CD14-positive monocyte (primary cell): Measurements from ENCODE around the gene PCK2. TPM values are rescaled to one million over a fixed set of nuclear protein-coding genes. Genes with fewer than 3 reads are reported as not detected.

Source experiments
- DNase-seq, 3 donors: peaks; one replicate each; pipeline ENCODE4 v3.0.0-alpha.2; 2011 to 2022
- H2AFZ ChIP-seq: 2 replicates; pipeline ENCODE4 v1.6.0; 2012; ENCODE audit warnings: mild to moderate bottlenecking, low read depth, low read length, inconsistent platforms; ENCODE audit not compliant: insufficient read depth, poor library complexity, severe bottlenecking
- H3K27ac ChIP-seq, 2 donors: 1 replicate in 1 of 2; 2 replicates in 1 of 2; pipeline ENCODE4 v1.5.1; 2012 to 2013; ENCODE audit warnings: low read length in 2 of 2, control low read depth in 1 of 2, inconsistent platforms in 1 of 2, low read depth in 1 of 2, mild to moderate bottlenecking in 1 of 2
- H3K27me3 ChIP-seq, 2 donors: one replicate each; pipeline versions ENCODE4 v1.6.0 to v1.6.1; 2011 to 2013; ENCODE audit warnings: low read length in 2 of 2; ENCODE audit not compliant: control insufficient read depth in 2 of 2, insufficient read depth in 2 of 2
- H3K36me3 ChIP-seq, 2 donors: replicated peaks in 1 of 2; 1 replicate in 1 of 2; 2 replicates in 1 of 2; pipeline versions ENCODE4 v1.5.1 to v1.6.1; 2012 to 2013; ENCODE audit warnings: low read length in 2 of 2, control low read depth in 1 of 2, inconsistent platforms in 1 of 2, mild to moderate bottlenecking in 1 of 2; ENCODE audit not compliant: insufficient read depth in 2 of 2, control insufficient read depth in 1 of 2
- H3K4me1 ChIP-seq, 2 donors: 1 replicate in 1 of 2; 2 replicates in 1 of 2; pipeline versions ENCODE4 v1.5.1 to v1.6.1; 2012 to 2013; ENCODE audit warnings: low read length in 2 of 2, control low read depth in 1 of 2, inconsistent platforms in 1 of 2, mild to moderate bottlenecking in 1 of 2, moderate library complexity in 1 of 2; ENCODE audit not compliant: insufficient read depth in 2 of 2, control insufficient read depth in 1 of 2
- H3K4me2 ChIP-seq: replicated peaks from 2 replicates; pipeline ENCODE3; 2012; ENCODE audit warnings: low read length, moderate library complexity, mild to moderate bottlenecking; ENCODE audit not compliant: poor library complexity, severe bottlenecking; ENCODE audit errors: extremely low read depth
- H3K4me3 ChIP-seq, 3 experiments: fragments of 200-600 bp in 1 of 3; sonication (generic) in 1 of 3; replicated peaks in 1 of 3; 1 replicate in 2 of 3; 2 replicates in 1 of 3; pipeline ENCODE4 v1.5.1; 2011 to 2013; ENCODE audit warnings: low read length in 3 of 3, mild to moderate bottlenecking in 3 of 3, control low read depth in 2 of 3, low read depth in 2 of 3, inconsistent platforms in 1 of 3, moderate library complexity in 1 of 3
- H3K79me2 ChIP-seq: 2 replicates; pipeline ENCODE4 v1.6.0; 2012; ENCODE audit warnings: mild to moderate bottlenecking, control low read depth, inconsistent platforms, low read length, moderate library complexity; ENCODE audit not compliant: insufficient read depth
- H3K9ac ChIP-seq: 2 replicates; pipeline ENCODE4 v1.6.0; 2017; ENCODE audit warnings: low read length, mild to moderate bottlenecking; ENCODE audit not compliant: insufficient read depth, poor library complexity, severe bottlenecking
- H3K9me3 ChIP-seq, 2 donors: replicated peaks in 1 of 2; 1 replicate in 1 of 2; 2 replicates in 1 of 2; pipeline versions ENCODE4 v1.5.1 to v1.6.1; 2012 to 2013; ENCODE audit warnings: low read length in 2 of 2, control low read depth in 1 of 2; ENCODE audit not compliant: control insufficient read depth in 1 of 2, insufficient read depth in 1 of 2
- H4K20me1 ChIP-seq: 2 replicates; pipeline ENCODE4 v1.6.0; 2012; ENCODE audit warnings: mild to moderate bottlenecking, low read length, control low read depth, moderate library complexity; ENCODE audit not compliant: insufficient read depth
- H3K27ac Mint-ChIP-seq, 7 donors: one replicate each; pipeline ENCODE4 v1.8.0; 2020; ENCODE audit warnings: mild to moderate bottlenecking in 7 of 7, mixed read lengths in 7 of 7, moderate library complexity in 6 of 7, inconsistent platforms in 2 of 7
- H3K27me3 Mint-ChIP-seq, 3 donors: one replicate each; pipeline ENCODE4 v1.8.0; 2021 to 2022; ENCODE audit warnings: low read depth in 3 of 3, mild to moderate bottlenecking in 3 of 3, mixed read lengths in 3 of 3, moderate library complexity in 3 of 3, inconsistent platforms in 1 of 3
- H3K36me3 Mint-ChIP-seq, 2 donors: one replicate each; pipeline ENCODE4 v1.8.0; 2020; ENCODE audit warnings: mixed read lengths in 2 of 2, inconsistent platforms in 1 of 2, mild to moderate bottlenecking in 1 of 2
- H3K4me1 Mint-ChIP-seq: one replicate; pipeline ENCODE4 v1.8.0; 2020; ENCODE audit warnings: mild to moderate bottlenecking, mixed read lengths
- H3K4me3 Mint-ChIP-seq, 2 donors: one replicate each; pipeline ENCODE4 v1.8.0; 2020; ENCODE audit warnings: mild to moderate bottlenecking in 2 of 2, mixed read lengths in 2 of 2, moderate library complexity in 1 of 2
- H3K9me3 Mint-ChIP-seq, 7 donors: one replicate each; pipeline ENCODE4 v1.8.0; 2020 to 2022; ENCODE audit warnings: mixed read lengths in 7 of 7, mild to moderate bottlenecking in 6 of 7, moderate library complexity in 6 of 7, inconsistent platforms in 2 of 7
- CTCF ChIP-seq: fragments of 200-600 bp; IDR thresholded peaks from one replicate; pipeline ENCODE4 v1.8.0; 2022; ENCODE audit warnings: antibody characterized with exemption, mild to moderate bottlenecking
- WGBS: methylation state at CpG from one replicate; pipeline ENCODE4 v1.1.5; 2013; ENCODE audit warnings: missing lambda C conversion rate; ENCODE audit not compliant: insufficient coverage; 5-methylcytosine and 5-hydroxymethylcytosine counted together
- intact Hi-C, 2 donors: fragments of 100-400 bp; cut with micrococcal nuclease; formaldehyde crosslinking; loops; one replicate each; pipeline versions ENCODE4 v1.15.0 to v1.15.1; 2023
- polyA plus RNA-seq, 3 donors: library from polyadenylated mRNA; depleted of rRNA in 1 of 3; unstranded in 2 of 3; stranded (reverse) in 1 of 3; fragments of 300-500 nt in 2 of 3; fragments of >200 nt in 1 of 3; fragmentation: Illumina TruSeq in 2 of 3; gene quantifications; 1 replicate in 2 of 3; 2 replicates in 1 of 3; pipeline ENCODE4 v1.2.3, GENCODE V29; 2012 to 2021

The PCK2 gene
- polyA plus RNA-seq, 3 donors: 29.9 to 34.2 (median 31.3) TPM

GRCh38 chr14:24106672-24107271 lies 12.7 kb downstream of the PCK2 start:
- no peak overlapping the region for H3K27ac Mint-ChIP-seq

GRCh38 chr14:24108336-24108874 lies 14.3 kb downstream of the PCK2 start:
- H3K9me3 Mint-ChIP-seq: peaks cover 0 to 4% (median 1%) of the 10 kb centered on the region in 7 donors
- Histone ChIP-seq H3K9me3 (no peaks in the 10 kb centered on the region), H3K79me2 (no peaks in the 10 kb centered on the region), H3K27me3 (no peaks in the 10 kb centered on the region), H4K20me1 (no peaks in the 10 kb centered on the region), H3K4me3 (no peak overlapping the region), H3K4me1 (peaks cover 7 to 12% of the 10 kb centered on the region in 2 donors), H3K4me2 (no peak overlapping the region), H3K27ac (peak overlapping the region in 1 of 2 donors; percentile 54), H2AFZ (peak overlapping the region; percentile 67), H3K36me3 (peaks cover 8 to 19% of the 10 kb centered on the region in 2 donors), H3K9ac (no peak overlapping the region)
- DNase-seq: no peak
- H3K4me3 Mint-ChIP-seq: peak overlapping the region in 1 of 2 donors; percentile 68
- H3K27ac Mint-ChIP-seq: peak overlapping the region in 6 of 7 donors; percentile 47 to 87 (median 76)
- 100% methylated on average over 1 of the region's 5 CpGs for WGBS
- peaks cover 17 to 19% of the 10 kb centered on the region in 2 donors for H3K36me3 Mint-ChIP-seq
- intact Hi-C loops: loop anchor here (2.0 to 10.0 kb wide), 4 partner anchors 14 to 124 kb away; partner anchors contain the start of genes DHRS4L2 (in 1 of the 2) and PCK2 (in 1 of the 2)
- no peak for TF ChIP-seq CTCF
- peaks cover 0 to 1% (median 0%) of the 10 kb centered on the region in 3 donors for H3K27me3 Mint-ChIP-seq
- H3K4me1 Mint-ChIP-seq: peaks cover 12% of the 10 kb centered on the region

More at GRCh38 chr14:24106672-24107271, 12.7 kb downstream of the PCK2 start:
- Histone ChIP-seq H3K27ac (no peak overlapping the region), H3K4me2 (no peak overlapping the region), H3K4me3 (no peak overlapping the region), H3K36me3 (peaks cover 19 to 34% of the 10 kb centered on the region in 2 donors), H3K9ac (no peak overlapping the region), H4K20me1 (no peaks in the 10 kb centered on the region), H3K79me2 (no peaks in the 10 kb centered on the region), H3K9me3 (no peaks in the 10 kb centered on the region), H3K27me3 (no peaks in the 10 kb centered on the region), H3K4me1 (peaks cover 5 to 8% of the 10 kb centered on the region in 2 donors), H2AFZ (no peak overlapping the region)
- no peak for TF ChIP-seq CTCF
- no peak overlapping the region for H3K4me3 Mint-ChIP-seq
- peaks cover 0 to 1% (median 0%) of the 10 kb centered on the region in 3 donors for H3K27me3 Mint-ChIP-seq
- H3K9me3 Mint-ChIP-seq: peaks cover 0 to 7% (median 2%) of the 10 kb centered on the region in 7 donors
- H3K4me1 Mint-ChIP-seq: peaks cover 12% of the 10 kb centered on the region
- WGBS: no CpG with 5 or more reads among the region's 4 CpGs
- peaks cover 30 to 32% of the 10 kb centered on the region in 2 donors for H3K36me3 Mint-ChIP-seq
- no peak for DNase-seq
- intact Hi-C loops: loop anchor here (5.0 to 10.0 kb wide), 3 partner anchors 49 to 122 kb away; partner anchors contain the start of gene DHRS4L2 (in 1 of the 2)
